Activated T-helper 9 cell treated with anti-CD3 and anti-CD28 coated beads, Interleukin-2, amount 50 U/mL, for 16 hours (primary cell): ENCODE measurements around the gene DNM2.
"Not testable (repeated sequence)": the region's sequence is repeated elsewhere in the genome, so short reads cannot be mapped to it uniquely, and the experiment has no call there.

Source experiments
- DNase-seq: peaks from one replicate; pipeline ENCODE4 v3.0.0-alpha.2; 2020; ENCODE audit warnings: low read depth

The DNM2 gene

GRCh38 chr19:10717356-10718204 is at the start of gene DNM2:
Gene DNM2 (plus strand): TSS chr19:10718079. CDS start chr19:10718243, 164 bp downstream.
- DNase-seq = peak; percentile 96

- DNase-seq = no peak
Observed at GRCh38 chr19:10669246-10669645, 48.6 kb upstream of the DNM2 start.

- no peak for DNase-seq
Observed at GRCh38 chr19:10670182-10670581, 47.7 kb upstream of the DNM2 start.

- DNase-seq = no peak
Observed at GRCh38 chr19:10670876-10671804, 46.7 kb upstream of the DNM2 start.

- not testable (repeated sequence) for DNase-seq
Observed at GRCh38 chr19:10671922-10672321, 46.0 kb upstream of the DNM2 start.

GRCh38 chr19:10675214-10675613 is 42.7 kb upstream of the DNM2 start:
- not testable (repeated sequence) for DNase-seq

GRCh38 chr19:10677751-10678150 is 40.1 kb upstream of the DNM2 start:
- no peak for DNase-seq

- DNase-seq = no peak
Observed at GRCh38 chr19:10678813-10679212, 39.1 kb upstream of the DNM2 start.

GRCh38 chr19:10679743-10680142 is 38.1 kb upstream of the DNM2 start:
- no peak for DNase-seq

- DNase-seq = no peak
Observed at GRCh38 chr19:10680545-10681135, 37.2 kb upstream of the DNM2 start.

GRCh38 chr19:10681658-10682057 is 36.2 kb upstream of the DNM2 start:
- no peak for DNase-seq

GRCh38 chr19:10682397-10683063 is 35.3 kb upstream of the DNM2 start:
- DNase-seq = no peak

GRCh38 chr19:10683064-10683426 is 34.8 kb upstream of the DNM2 start:
- DNase-seq = no peak

- no peak for DNase-seq
Observed at GRCh38 chr19:10683582-10683981, 34.3 kb upstream of the DNM2 start.

- no peak for DNase-seq
Observed at GRCh38 chr19:10685210-10685609, 32.7 kb upstream of the DNM2 start.

GRCh38 chr19:10686193-10686592 is 31.7 kb upstream of the DNM2 start:
- no peak for DNase-seq

- no peak for DNase-seq
Observed at GRCh38 chr19:10686661-10687517, 31.0 kb upstream of the DNM2 start.

GRCh38 chr19:10687518-10688288 is 30.2 kb upstream of the DNM2 start:
- DNase-seq = no peak

GRCh38 chr19:10688545-10689280 is 29.2 kb upstream of the DNM2 start:
- no peak for DNase-seq
